Osteoblast (primary cell): ENCODE data around the gene AGXT2. TPM values are rescaled to one million over a fixed set of nuclear protein-coding genes. Genes with fewer than 3 reads are reported as not detected.

Source experiments
- DNase-seq: peaks from one replicate; pipeline ENCODE4 v3.0.0; 2011; ENCODE audit warnings: low spot score, mixed read lengths; ENCODE audit not compliant: insufficient read length; ENCODE audit errors: missing footprints
- H2AFZ ChIP-seq: 2 replicates; pipeline ENCODE4 v1.6.0; 2011; ENCODE audit warnings: mild to moderate bottlenecking, low read length
- H3K27ac ChIP-seq: 2 replicates; pipeline ENCODE4 v1.5.1; 2011; ENCODE audit warnings: mild to moderate bottlenecking, low read depth, low read length, moderate library complexity
- H3K27me3 ChIP-seq: 2 replicates; pipeline ENCODE4 v1.6.0; 2012; ENCODE audit warnings: mild to moderate bottlenecking, control low read depth, inconsistent platforms, low read length, moderate library complexity; ENCODE audit not compliant: insufficient read depth
- H3K36me3 ChIP-seq: 2 replicates; pipeline ENCODE4 v1.5.1; 2011; ENCODE audit warnings: mild to moderate bottlenecking, low read length, control low read depth, moderate library complexity; ENCODE audit not compliant: insufficient read depth
- H3K4me1 ChIP-seq: 2 replicates; pipeline ENCODE4 v1.5.1; 2011; ENCODE audit warnings: mild to moderate bottlenecking, low read length, control low read depth, moderate library complexity; ENCODE audit not compliant: insufficient read depth
- H3K4me2 ChIP-seq: 2 replicates; pipeline ENCODE4 v1.6.0; 2011; ENCODE audit warnings: mild to moderate bottlenecking, low read length; ENCODE audit not compliant: insufficient read depth
- H3K4me3 ChIP-seq: fragments of 200-600 bp; sonication (generic); 3 replicates; pipeline ENCODE4 v1.5.1; 2012; ENCODE audit warnings: mild to moderate bottlenecking, low read length, inconsistent platforms; ENCODE audit not compliant: insufficient read depth
- H3K79me2 ChIP-seq: 2 replicates; pipeline ENCODE4 v1.6.0; 2012; ENCODE audit warnings: mild to moderate bottlenecking, low read length, control low read depth, inconsistent platforms; ENCODE audit not compliant: insufficient read depth
- H3K9me3 ChIP-seq: 2 replicates; pipeline ENCODE4 v1.5.1; 2011; ENCODE audit warnings: low read depth, low read length, control low read depth
- H4K20me1 ChIP-seq: 2 replicates; pipeline ENCODE4 v1.6.0; 2012; ENCODE audit warnings: mild to moderate bottlenecking, low read length, control low read depth; ENCODE audit not compliant: insufficient read depth
- CTCF ChIP-seq: IDR thresholded peaks from 2 replicates; pipeline ENCODE4 v1.5.1; 2011; ENCODE audit warnings: mild to moderate bottlenecking, low read depth, low read length, moderate library complexity; ENCODE audit errors: extremely low read depth
- total RNA-seq: library from RNA; depleted of rRNA; stranded (reverse); fragments of >200 nt; gene quantifications from 2 replicates; pipeline ENCODE4 v1.2.3, GENCODE V29; 2012

AGXT2 gene
- total RNA-seq, 1 donor: not detected

- peaks cover 3% of the 10 kb centered on the region for H3K4me1 ChIP-seq
- H2AFZ ChIP-seq: no peak overlapping the region
- H3K9me3 ChIP-seq: no peaks in the 10 kb centered on the region
- H3K4me2 ChIP-seq: no peak overlapping the region
- no peak overlapping the region for H3K4me3 ChIP-seq
- H3K79me2 ChIP-seq: no peaks in the 10 kb centered on the region
- H3K27ac ChIP-seq: no peak overlapping the region
- H3K27me3 ChIP-seq: no peaks in the 10 kb centered on the region
- H3K36me3 ChIP-seq: no peaks in the 10 kb centered on the region
- no peaks in the 10 kb centered on the region for H4K20me1 ChIP-seq
- DNase-seq: no peak
- TF ChIP-seq CTCF: no peak
Observed at GRCh38 chr5:35058374-35058788, 10.6 kb upstream of the AGXT2 start.

GRCh38 chr5:35056686-35057085 is 8.9 kb upstream of the AGXT2 start:
- Histone ChIP-seq H3K4me3 (no peak overlapping the region), H3K4me1 (peaks cover 3% of the 10 kb centered on the region), H3K27me3 (no peaks in the 10 kb centered on the region), H3K27ac (no peak overlapping the region), H3K4me2 (no peak overlapping the region), H3K79me2 (no peaks in the 10 kb centered on the region), H4K20me1 (no peaks in the 10 kb centered on the region), H3K9me3 (no peaks in the 10 kb centered on the region), H2AFZ (no peak overlapping the region), H3K36me3 (no peaks in the 10 kb centered on the region)
- DNase-seq: no peak
- no peak for TF ChIP-seq CTCF

GRCh38 chr5:35052838-35053237 is 5.1 kb upstream of the AGXT2 start:
- H2AFZ ChIP-seq: no peak overlapping the region
- H4K20me1 ChIP-seq: no peaks in the 10 kb centered on the region
- no peak overlapping the region for H3K27ac ChIP-seq
- H3K36me3 ChIP-seq: no peaks in the 10 kb centered on the region
- TF ChIP-seq CTCF: no peak
- no peaks in the 10 kb centered on the region for H3K9me3 ChIP-seq
- no peaks in the 10 kb centered on the region for H3K79me2 ChIP-seq
- peaks cover 3% of the 10 kb centered on the region for H3K4me1 ChIP-seq
- no peak overlapping the region for H3K4me2 ChIP-seq
- no peak for DNase-seq
- no peaks in the 10 kb centered on the region for H3K27me3 ChIP-seq
- no peak overlapping the region for H3K4me3 ChIP-seq

GRCh38 chr5:35050541-35051126 is 2.9 kb upstream of the AGXT2 start:
- H4K20me1 ChIP-seq: no peaks in the 10 kb centered on the region
- DNase-seq: no peak
- TF ChIP-seq CTCF: no peak
- H3K4me1 ChIP-seq: peaks cover 15% of the 10 kb centered on the region
- H3K9me3 ChIP-seq: no peaks in the 10 kb centered on the region
- no peak overlapping the region for H3K4me2 ChIP-seq
- no peaks in the 10 kb centered on the region for H3K79me2 ChIP-seq
- H2AFZ ChIP-seq: no peak overlapping the region
- H3K36me3 ChIP-seq: no peaks in the 10 kb centered on the region
- no peak overlapping the region for H3K4me3 ChIP-seq
- H3K27ac ChIP-seq: no peak overlapping the region
- H3K27me3 ChIP-seq: no peaks in the 10 kb centered on the region
